PFSK-1 (cell line): Measurements from ENCODE around the gene KITLG.

Source experiments
- FOXP2 ChIP-seq: optimal IDR thresholded peaks from 2 replicates; pipeline ENCODE3; 2011; ENCODE audit warnings: borderline replicate concordance, control low read depth, inconsistent platforms; ENCODE audit not compliant: insufficient read depth; ENCODE audit errors: extremely low read length, extremely low read depth
- POLR2AphosphoS5 ChIP-seq: IDR thresholded peaks from 2 replicates; pipeline ENCODE4 v1.6.1; 2012; ENCODE audit warnings: low read depth, mild to moderate bottlenecking, control low read depth, low read length, moderate library complexity
- REST ChIP-seq, 2 experiments: IDR thresholded peaks; 2 replicates each; pipeline versions ENCODE4 v1.6.1 to v1.8.0; 2011 to 2012; ENCODE audit warnings: low read depth in 2 of 2, low read length in 2 of 2, control low read depth in 1 of 2, inconsistent platforms in 1 of 2, mild to moderate bottlenecking in 1 of 2, moderate library complexity in 1 of 2; ENCODE audit not compliant: insufficient read depth in 1 of 2
- SIN3A ChIP-seq: IDR thresholded peaks from 2 replicates; pipeline ENCODE4 v1.6.1; 2012; ENCODE audit warnings: mild to moderate bottlenecking, low read length, moderate library complexity, borderline replicate concordance; ENCODE audit not compliant: insufficient read depth
- TAF1 ChIP-seq: IDR thresholded peaks from 2 replicates; pipeline ENCODE4 v1.6.1; 2012; ENCODE audit warnings: low read length, control low read depth, borderline replicate concordance; ENCODE audit not compliant: insufficient read depth

Gene KITLG

GRCh38 chr12:88562151-88562550 lies 18.1 kb downstream of the KITLG start:
- TF ChIP-seq TAF1 (no peak), REST (IDR thresholded peaks at IDR 0.05; ENCODE audit: insufficient read depth in 1 of 2, low read depth in 2 of 2, low read length in 2 of 2) (no peak), FOXP2 (no peak), POLR2AphosphoS5 (no peak), SIN3A (no peak)

GRCh38 chr12:88559772-88560171 lies 20.5 kb downstream of the KITLG start:
- TF ChIP-seq TAF1 (no peak), REST (IDR thresholded peaks at IDR 0.05; ENCODE audit: insufficient read depth in 1 of 2, low read depth in 2 of 2, low read length in 2 of 2) (no peak), FOXP2 (no peak), SIN3A (no peak), POLR2AphosphoS5 (no peak)

- TF ChIP-seq TAF1, result no peak
- no peak for TF ChIP-seq FOXP2
- TF ChIP-seq SIN3A, result no peak
- TF ChIP-seq POLR2AphosphoS5, result no peak
- no peak for TF ChIP-seq REST (IDR thresholded peaks at IDR 0.05; ENCODE audit: insufficient read depth in 1 of 2, low read depth in 2 of 2, low read length in 2 of 2)
Observed at GRCh38 chr12:88559199-88559598, 21.1 kb downstream of the KITLG start.

- TF ChIP-seq TAF1 (no peak), POLR2AphosphoS5 (no peak), FOXP2 (no peak), REST (IDR thresholded peaks at IDR 0.05; ENCODE audit: insufficient read depth in 1 of 2, low read depth in 2 of 2, low read length in 2 of 2) (no peak), SIN3A (no peak)
Observed at GRCh38 chr12:88558340-88558867, 21.9 kb downstream of the KITLG start.

- TF ChIP-seq REST (IDR thresholded peaks at IDR 0.05; ENCODE audit: insufficient read depth in 1 of 2, low read depth in 2 of 2, low read length in 2 of 2), result no peak
- TF ChIP-seq POLR2AphosphoS5, result no peak
- TF ChIP-seq TAF1, result no peak
- no peak for TF ChIP-seq FOXP2
- no peak for TF ChIP-seq SIN3A
Observed at GRCh38 chr12:88556213-88556774, 24.0 kb downstream of the KITLG start.
